Hair follicle dermal papilla cell (primary cell): ENCODE measurements around the gene CTDSPL2. TPM values are rescaled to one million over a fixed set of nuclear protein-coding genes. Genes with fewer than 3 reads are reported as not detected.

Experiments
- total RNA-seq: library from RNA; depleted of rRNA; stranded (reverse); fragments of >200 nt; gene quantifications from 2 replicates; pipeline ENCODE4 v1.2.3, GENCODE V29; 2012

The CTDSPL2 gene
- 65.8 and 89.9 TPM in 2 replicates for total RNA-seq

DNA sequence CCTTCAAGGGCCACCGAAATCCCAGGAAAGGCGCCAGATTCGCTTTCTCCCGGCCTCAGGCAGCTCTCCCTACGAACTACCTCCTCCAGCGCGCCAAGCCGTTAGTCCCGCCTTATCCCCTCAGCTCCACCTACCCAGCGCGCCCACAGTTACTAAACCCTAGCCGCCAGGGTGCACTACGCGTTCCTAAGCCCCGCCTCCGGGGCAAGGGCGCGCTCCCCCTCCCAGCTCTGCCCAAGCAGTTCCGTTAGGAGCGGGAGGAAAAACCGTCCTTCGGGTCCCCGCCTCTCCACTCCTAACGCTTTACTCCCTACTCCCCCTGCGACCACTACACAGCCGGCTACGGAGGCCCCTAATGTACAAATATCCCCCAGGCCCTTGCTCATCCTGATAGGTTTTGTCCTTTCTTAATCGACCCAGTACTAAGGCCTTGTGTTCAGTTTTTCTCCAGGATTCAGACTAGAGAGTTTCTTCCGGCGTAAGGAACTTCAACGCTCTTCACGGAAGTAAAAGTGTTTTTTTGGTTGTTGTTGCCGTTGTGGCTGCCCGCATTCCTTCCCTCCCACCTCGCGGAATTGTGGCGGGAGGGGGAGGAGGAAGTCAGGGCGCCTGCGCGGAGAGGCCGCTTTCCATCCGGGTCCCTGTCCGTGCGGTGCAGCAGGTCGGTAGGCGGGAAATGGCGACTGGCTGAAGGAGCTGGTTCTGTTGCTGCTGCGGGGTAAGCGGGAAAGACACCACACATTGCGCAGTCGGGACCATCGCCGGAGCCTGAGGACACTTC is at the start of gene CTDSPL2:
CTDSPL2 (plus strand) TSS at position 655 of the 781 bp plus-strand sequence. CDS start 31,386 bp downstream, outside the sequence.

DNA sequence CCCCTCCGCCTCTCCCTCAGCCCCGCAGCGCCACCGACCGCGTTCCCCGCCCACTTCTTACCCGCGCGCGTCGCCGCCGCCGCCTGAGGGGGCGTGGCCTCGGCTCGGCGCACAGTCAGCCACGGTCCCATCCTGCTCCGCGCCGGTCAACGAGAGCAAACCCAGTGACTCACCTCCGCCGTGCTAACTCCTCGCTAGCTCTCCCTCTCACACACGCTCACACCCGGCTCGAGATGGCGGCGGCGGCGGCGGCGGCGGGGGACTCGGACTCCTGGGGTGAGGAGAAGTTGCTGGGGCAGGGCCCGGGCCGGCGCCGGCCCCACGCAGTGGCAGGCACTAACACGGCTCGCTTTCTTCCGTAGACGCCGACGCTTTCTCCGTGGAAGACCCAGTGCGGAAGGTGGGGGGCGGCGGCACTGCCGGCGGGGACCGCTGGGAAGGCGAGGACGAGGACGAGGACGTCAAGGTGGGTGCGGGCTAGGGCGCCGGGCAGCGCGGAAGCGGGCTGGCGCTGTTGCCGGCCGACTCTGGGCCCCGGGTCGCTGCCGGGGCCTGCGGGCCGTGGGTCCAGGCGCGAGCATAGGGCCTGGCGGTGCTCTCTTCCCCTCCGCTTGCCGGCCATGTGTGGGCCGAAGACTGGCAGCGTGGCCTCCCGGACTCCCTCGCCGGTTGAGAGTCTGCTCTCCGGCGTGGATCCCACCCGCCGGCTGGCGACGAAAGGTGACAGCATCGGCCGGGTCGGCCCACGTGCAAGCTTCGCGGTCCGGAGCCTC is 109.7 kb downstream of the CTDSPL2 start, which contains the start of gene EIF3J:
EIF3J (plus strand) TSS at position 186 of the 773 bp plus-strand sequence; CDS start at position 234, 48 bp downstream.

Other genes with a start within 250 kb of the CTDSPL2 start
- gene FRMD5, start 232.4 kb upstream of the CTDSPL2 start, total RNA-seq = 0.16 and 1.3 TPM in 2 replicates
- gene GOLM2, start 138.9 kb upstream of the CTDSPL2 start, total RNA-seq = 110 and 127 TPM in 2 replicates
- gene EIF3J, start 109.5 kb downstream of the CTDSPL2 start, total RNA-seq = 25.1 and 30.3 TPM in 2 replicates
- gene SPG11, start 236.0 kb downstream of the CTDSPL2 start, total RNA-seq = 65.0 and 83.9 TPM in 2 replicates